Endodermal cell (in vitro differentiated cells): ENCODE results near the gene MUC6. TPM values are rescaled to one million over a fixed set of nuclear protein-coding genes. Genes with fewer than 3 reads are reported as not detected.

Experiments
- DNase-seq: peaks from one replicate; pipeline ENCODE4 v3.0.0-alpha.2; 2017
- H3K27ac ChIP-seq: 2 replicates; pipeline ENCODE4 v1.5.1; 2013; ENCODE audit warnings: mild to moderate bottlenecking, low read depth, low read length, moderate library complexity
- H3K27me3 ChIP-seq: 2 replicates; pipeline ENCODE4 v1.6.1; 2013; ENCODE audit warnings: mild to moderate bottlenecking, low read length, moderate library complexity; ENCODE audit not compliant: insufficient read depth, control insufficient read depth, poor library complexity, severe bottlenecking
- H3K36me3 ChIP-seq: 2 replicates; pipeline ENCODE4 v1.7.0; 2013; ENCODE audit warnings: mild to moderate bottlenecking, low read length, moderate library complexity; ENCODE audit not compliant: control insufficient read depth, insufficient read depth
- H3K4me1 ChIP-seq: one replicate; pipeline ENCODE4 v1.7.0; 2013; ENCODE audit warnings: low read length; ENCODE audit not compliant: control insufficient read depth, insufficient read depth
- H3K4me3 ChIP-seq: 2 replicates; pipeline ENCODE4 v1.5.1; 2013; ENCODE audit warnings: mild to moderate bottlenecking, low read length, moderate library complexity
- H3K9ac ChIP-seq: 2 replicates; pipeline ENCODE4 v1.6.1; 2013; ENCODE audit warnings: mild to moderate bottlenecking, low read length, moderate library complexity; ENCODE audit not compliant: poor library complexity, severe bottlenecking; ENCODE audit errors: extremely low read depth
- H3K9me3 ChIP-seq: 2 replicates; pipeline ENCODE4 v1.6.1; 2013; ENCODE audit warnings: mild to moderate bottlenecking, low read length, moderate library complexity; ENCODE audit not compliant: control insufficient read depth
- H3K27ac Mint-ChIP-seq: 2 replicates; pipeline ENCODE4 v1.8.0; 2020; ENCODE audit warnings: mixed read lengths
- H3K27me3 Mint-ChIP-seq: 2 replicates; pipeline ENCODE4 v1.8.0; 2021; ENCODE audit warnings: mild to moderate bottlenecking, mixed read lengths; ENCODE audit not compliant: insufficient read depth
- H3K36me3 Mint-ChIP-seq: 2 replicates; pipeline ENCODE4 v1.8.0; 2020; ENCODE audit warnings: low read depth, mixed read lengths
- H3K4me1 Mint-ChIP-seq: 2 replicates; pipeline ENCODE4 v1.8.0; 2020; ENCODE audit warnings: mixed read lengths
- H3K4me3 Mint-ChIP-seq: 2 replicates; pipeline ENCODE4 v1.8.0; 2020; ENCODE audit warnings: mild to moderate bottlenecking, moderate library complexity, mixed read lengths
- H3K9me3 Mint-ChIP-seq: 2 replicates; pipeline ENCODE4 v1.8.0; 2020; ENCODE audit warnings: mild to moderate bottlenecking, mixed read lengths
- WGBS, 2 experiments: methylation state at CpG; one replicate each; pipeline versions ENCODE4 v1.1.5 to v1.1.7; 2013; ENCODE audit warnings: missing lambda C conversion rate in 2 of 2, mixed read lengths in 1 of 2; ENCODE audit not compliant: insufficient coverage in 1 of 2, insufficient read length in 1 of 2; 5-methylcytosine and 5-hydroxymethylcytosine counted together
- total RNA-seq, 2 donors: library from RNA; stranded (reverse); fragmentation: NEBNext Ultra II Directional in 1 of 2; extraction: Animal tissue kit (Norgen Biotek cat#: 25700) in 1 of 2; gene quantifications; 2 replicates in 1 of 2; 3 replicates in 1 of 2; pipeline ENCODE4 v1.2.1, GENCODE V29; 2021
- TF ChIP-seq, protein P1 (sequence below): fragments of 200-600 bp; sonication (generic); conservative IDR thresholded peaks from 2 replicates; pipeline ENCODE4 v1.5.0; 2021; ENCODE audit warnings: antibody characterized with exemption, mild to moderate bottlenecking

Gene MUC6
- total RNA-seq, 2 donors from 2014 or later = 0.26 to 0.40 TPM

- Histone ChIP-seq H3K36me3 (no peaks in the 10 kb centered on the region), H3K4me1 (no peaks in the 10 kb centered on the region), H3K9me3 (no peaks in the 10 kb centered on the region), H3K27ac (no peak overlapping the region), H3K4me3 (no peak overlapping the region), H3K27me3 (no peaks in the 10 kb centered on the region), H3K9ac (no peak overlapping the region)
- Mint-ChIP-seq H3K27ac (no peak overlapping the region), H3K27me3 (no peaks in the 10 kb centered on the region), H3K4me1 (no peaks in the 10 kb centered on the region), H3K36me3 (no peaks in the 10 kb centered on the region), H3K9me3 (no peaks in the 10 kb centered on the region), H3K4me3 (no peak overlapping the region)
- DNase-seq = no peak
- TF ChIP-seq, protein P1, sequence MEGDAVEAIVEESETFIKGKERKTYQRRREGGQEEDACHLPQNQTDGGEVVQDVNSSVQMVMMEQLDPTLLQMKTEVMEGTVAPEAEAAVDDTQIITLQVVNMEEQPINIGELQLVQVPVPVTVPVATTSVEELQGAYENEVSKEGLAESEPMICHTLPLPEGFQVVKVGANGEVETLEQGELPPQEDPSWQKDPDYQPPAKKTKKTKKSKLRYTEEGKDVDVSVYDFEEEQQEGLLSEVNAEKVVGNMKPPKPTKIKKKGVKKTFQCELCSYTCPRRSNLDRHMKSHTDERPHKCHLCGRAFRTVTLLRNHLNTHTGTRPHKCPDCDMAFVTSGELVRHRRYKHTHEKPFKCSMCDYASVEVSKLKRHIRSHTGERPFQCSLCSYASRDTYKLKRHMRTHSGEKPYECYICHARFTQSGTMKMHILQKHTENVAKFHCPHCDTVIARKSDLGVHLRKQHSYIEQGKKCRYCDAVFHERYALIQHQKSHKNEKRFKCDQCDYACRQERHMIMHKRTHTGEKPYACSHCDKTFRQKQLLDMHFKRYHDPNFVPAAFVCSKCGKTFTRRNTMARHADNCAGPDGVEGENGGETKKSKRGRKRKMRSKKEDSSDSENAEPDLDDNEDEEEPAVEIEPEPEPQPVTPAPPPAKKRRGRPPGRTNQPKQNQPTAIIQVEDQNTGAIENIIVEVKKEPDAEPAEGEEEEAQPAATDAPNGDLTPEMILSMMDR = no peak
- WGBS, 2 experiments = 89 to 91% methylated on average over 37 to 49 of the region's 49 CpGs
Observed at GRCh38 chr11:1084561-1085439, 48.3 kb upstream of the MUC6 start.

- Histone ChIP-seq H3K4me1 (no peaks in the 10 kb centered on the region), H3K36me3 (no peaks in the 10 kb centered on the region), H3K27me3 (no peaks in the 10 kb centered on the region), H3K4me3 (no peak overlapping the region), H3K9ac (no peak overlapping the region), H3K27ac (no peak overlapping the region), H3K9me3 (no peaks in the 10 kb centered on the region)
- Mint-ChIP-seq H3K4me3 (no peak overlapping the region), H3K9me3 (no peaks in the 10 kb centered on the region), H3K36me3 (no peaks in the 10 kb centered on the region), H3K4me1 (no peaks in the 10 kb centered on the region), H3K27me3 (no peaks in the 10 kb centered on the region), H3K27ac (no peak overlapping the region)
- DNase-seq = no peak
- TF ChIP-seq, protein P1 = no peak
- 91 to 92% methylated on average over 16 to 34 of the region's 34 CpGs for WGBS, 2 experiments
Observed at GRCh38 chr11:1083621-1084551, 47.4 kb upstream of the MUC6 start.

DNA sequence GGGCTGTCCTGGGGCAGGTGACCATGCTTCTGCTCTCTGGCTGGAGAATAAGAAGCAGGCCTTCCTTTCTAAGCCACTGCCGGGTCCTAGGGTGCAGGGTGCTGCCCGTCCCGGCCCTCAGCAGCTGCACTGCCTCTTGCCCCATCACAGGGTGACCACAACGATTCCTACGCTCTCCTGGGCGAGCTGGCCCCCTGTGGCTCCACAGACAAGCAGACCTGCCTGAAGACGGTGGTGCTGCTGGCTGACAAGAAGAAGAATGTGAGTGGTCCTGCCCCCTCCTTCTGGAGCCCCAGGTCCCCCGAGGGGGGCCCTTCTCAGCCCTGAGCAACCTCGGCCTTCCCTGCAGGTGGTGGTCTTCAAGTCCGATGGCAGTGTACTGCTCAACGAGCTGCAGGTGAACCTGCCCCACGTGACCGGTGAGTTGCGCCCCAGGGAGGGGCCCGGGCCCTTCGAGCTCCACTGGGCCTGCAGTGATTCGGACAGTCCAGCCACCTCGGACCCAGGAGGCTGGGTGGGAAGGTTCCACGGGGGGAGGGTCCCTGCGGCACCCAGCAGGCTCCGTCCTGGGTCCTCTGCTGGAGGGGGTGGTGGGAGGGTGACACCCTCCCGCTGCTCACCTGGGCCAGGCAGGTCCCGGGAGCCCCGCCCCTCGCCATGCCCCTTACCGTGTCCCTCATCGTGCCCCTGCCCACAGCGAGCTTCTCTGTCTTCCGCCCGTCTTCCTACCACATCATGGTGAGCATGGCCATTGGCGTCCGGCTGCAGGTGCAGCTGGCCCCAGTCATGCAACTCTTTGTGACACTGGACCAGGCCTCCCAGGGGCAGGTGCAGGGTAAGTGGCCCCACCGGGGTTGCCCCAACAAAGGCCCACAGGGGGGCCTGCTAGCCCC is 46.5 kb upstream of the MUC6 start:
- Mint-ChIP-seq H3K4me3 (no peak overlapping the region), H3K9me3 (no peaks in the 10 kb centered on the region), H3K4me1 (no peaks in the 10 kb centered on the region), H3K27ac (no peak overlapping the region), H3K27me3 (no peaks in the 10 kb centered on the region), H3K36me3 (no peaks in the 10 kb centered on the region)
- no peaks in the 10 kb centered on the region for H3K27me3 ChIP-seq
- H3K4me1 ChIP-seq = no peaks in the 10 kb centered on the region
- DNase-seq = peak; percentile 37
- no peak overlapping the region for H3K9ac ChIP-seq
- H3K4me3 ChIP-seq = no peak overlapping the region
- TF ChIP-seq, protein P1 = no peak
- WGBS, 2 experiments = 81 to 82% methylated on average over 17 to 33 of the region's 33 CpGs
- no peak overlapping the region for H3K27ac ChIP-seq
- H3K9me3 ChIP-seq = no peaks in the 10 kb centered on the region
- no peaks in the 10 kb centered on the region for H3K36me3 ChIP-seq
